GM19324 (cell line): ENCODE results near the gene IQGAP2.
"Not testable (repeated sequence)": the region's sequence is repeated elsewhere in the genome, so short reads cannot be mapped to it uniquely, and the experiment has no call there.

Source experiments
- ATAC-seq: cut with Tn5 transposase; IDR thresholded peaks from one replicate; pipeline ENCODE4 v1.9.1; 2021; ENCODE audit warnings: mild to moderate bottlenecking, moderate library complexity; ENCODE audit not compliant: unreplicated experiment, low FRiP score

IQGAP2 gene

DNA sequence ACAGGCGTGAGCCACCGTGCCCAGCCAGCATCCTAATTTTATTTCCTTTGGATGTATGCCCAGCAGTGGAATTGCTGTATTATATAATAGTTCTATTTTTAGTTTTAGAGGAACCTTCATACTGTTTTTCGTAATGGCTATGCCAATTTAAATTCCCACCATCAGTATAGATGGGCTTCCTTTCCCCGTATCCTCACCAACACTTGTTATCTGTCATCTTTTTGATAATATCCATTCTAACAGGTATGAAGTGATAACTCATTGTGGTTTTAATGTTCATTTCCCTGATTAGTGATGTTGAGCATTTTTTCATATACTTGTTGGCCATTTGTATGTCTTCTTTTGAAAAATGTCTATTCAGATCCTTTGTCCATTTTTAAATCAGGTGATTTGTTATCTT lies 325.9 kb downstream of the IQGAP2 start:
- no peak for ATAC-seq

DNA sequence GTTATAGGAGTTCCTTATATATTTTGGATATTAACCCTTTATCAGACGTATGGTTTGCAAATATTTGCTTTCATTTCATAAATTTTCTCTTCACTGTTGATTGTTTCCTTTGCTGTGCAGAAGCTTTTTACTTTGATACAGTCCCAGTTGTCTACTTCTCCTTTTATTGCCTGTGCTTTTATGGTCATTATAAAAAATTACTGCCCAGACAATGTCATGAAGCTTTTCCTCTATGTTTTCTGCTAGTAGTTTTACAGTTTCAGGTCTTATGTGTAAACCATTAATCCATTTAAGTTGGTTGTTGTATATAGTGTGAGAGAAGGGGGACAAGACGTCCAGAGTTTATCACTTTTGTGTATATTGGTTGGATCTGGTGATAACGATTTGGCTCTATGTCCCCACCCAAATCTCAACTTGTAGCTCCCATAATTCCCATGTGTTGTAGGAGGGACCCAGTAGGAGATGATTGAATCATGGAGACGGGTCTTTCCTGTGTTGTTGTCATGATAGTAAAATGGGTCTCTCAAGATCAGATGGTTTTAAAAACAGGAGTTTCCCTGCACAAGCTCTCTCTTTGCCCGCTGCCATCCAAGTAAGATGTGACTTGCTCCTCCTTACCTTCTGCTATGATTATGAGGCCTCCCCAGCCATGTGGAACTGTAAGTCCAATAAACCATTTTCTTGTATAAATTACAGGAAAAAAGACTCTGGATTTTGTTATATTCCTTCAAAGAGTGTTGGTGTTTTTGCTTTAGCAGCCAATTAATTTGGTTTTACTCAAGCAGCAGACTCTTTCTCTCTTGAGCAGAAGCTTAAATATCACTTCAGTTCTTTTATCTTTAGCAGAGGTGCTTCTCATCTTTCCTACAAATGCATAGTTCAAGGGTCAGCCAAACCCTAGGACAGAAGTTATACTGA lies 326.5 kb downstream of the IQGAP2 start:
- no peak for ATAC-seq

- ATAC-seq, result peak; percentile 14
Measured at GRCh38 chr5:76732405-76733048, 329.4 kb downstream of the IQGAP2 start.

DNA sequence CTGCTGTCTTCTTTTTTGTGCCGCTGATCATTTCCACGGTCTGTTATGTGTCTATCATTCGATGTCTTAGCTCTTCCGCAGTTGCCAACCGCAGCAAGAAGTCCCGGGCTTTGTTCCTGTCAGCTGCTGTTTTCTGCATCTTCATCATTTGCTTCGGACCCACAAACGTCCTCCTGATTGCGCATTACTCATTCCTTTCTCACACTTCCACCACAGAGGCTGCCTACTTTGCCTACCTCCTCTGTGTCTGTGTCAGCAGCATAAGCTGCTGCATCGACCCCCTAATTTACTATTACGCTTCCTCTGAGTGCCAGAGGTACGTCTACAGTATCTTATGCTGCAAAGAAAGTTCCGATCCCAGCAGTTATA lies 329.9 kb downstream of the IQGAP2 start:
- ATAC-seq, result peak; percentile 80

DNA sequence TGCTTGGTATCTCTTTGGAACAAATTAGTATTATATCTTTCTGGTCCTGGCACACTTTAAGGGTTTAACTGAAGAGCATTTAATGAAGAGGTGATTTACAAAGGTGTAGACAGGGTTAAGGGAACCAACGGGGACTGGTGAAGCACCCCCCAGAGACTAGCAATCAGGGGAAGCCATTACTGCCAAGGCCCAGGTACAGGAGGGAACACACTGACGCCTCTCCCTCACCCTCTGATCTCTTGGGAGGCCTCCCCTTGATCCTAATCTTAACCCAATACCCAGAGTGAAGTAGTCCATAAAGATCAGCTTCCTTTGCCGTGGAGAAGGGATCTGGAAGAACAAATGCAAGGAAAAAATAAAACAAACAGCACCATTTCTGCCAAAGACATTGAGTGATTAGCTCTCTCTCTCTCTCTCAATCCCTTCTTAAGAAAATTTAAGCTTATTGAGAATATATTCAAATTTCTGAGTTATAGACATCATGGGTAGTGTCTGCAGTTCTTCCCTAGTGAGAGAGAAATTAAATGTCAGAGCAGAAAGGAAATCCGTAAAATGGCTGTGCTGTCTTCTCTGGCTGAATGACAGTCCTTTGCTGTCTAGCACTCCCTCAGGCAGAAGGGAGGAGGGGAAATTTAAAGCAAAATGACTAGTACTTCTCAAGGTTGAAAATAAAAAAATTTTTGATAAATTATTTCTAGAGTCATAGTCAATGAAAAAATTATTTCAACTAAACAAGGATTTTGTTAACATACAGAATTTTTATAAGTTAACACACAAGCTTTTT lies 332.9 kb downstream of the IQGAP2 start:
- no peak for ATAC-seq

GRCh38 chr5:76736679-76737556 lies 333.8 kb downstream of the IQGAP2 start:
- no peak for ATAC-seq

- ATAC-seq, result no peak
Measured at GRCh38 chr5:76737846-76738245, 334.8 kb downstream of the IQGAP2 start.

DNA sequence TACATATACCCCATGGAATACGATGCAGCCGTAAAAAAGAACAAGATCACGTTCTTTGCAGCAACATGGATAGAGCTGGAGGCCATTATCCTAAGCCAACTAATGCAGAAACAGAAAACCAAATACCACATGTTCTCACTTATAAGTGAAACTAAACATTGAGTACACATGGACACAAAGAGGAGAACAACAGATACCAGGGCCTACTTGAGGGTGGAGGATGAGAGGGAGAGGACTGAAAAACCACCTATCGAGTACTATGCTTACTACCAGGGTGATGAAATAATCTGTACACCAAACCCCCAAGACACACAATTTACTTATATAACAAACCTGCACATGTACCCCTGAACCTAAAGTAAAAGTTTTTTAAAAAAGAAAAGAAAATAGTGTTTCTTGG lies 338.4 kb downstream of the IQGAP2 start:
- not testable (repeated sequence) for ATAC-seq

DNA sequence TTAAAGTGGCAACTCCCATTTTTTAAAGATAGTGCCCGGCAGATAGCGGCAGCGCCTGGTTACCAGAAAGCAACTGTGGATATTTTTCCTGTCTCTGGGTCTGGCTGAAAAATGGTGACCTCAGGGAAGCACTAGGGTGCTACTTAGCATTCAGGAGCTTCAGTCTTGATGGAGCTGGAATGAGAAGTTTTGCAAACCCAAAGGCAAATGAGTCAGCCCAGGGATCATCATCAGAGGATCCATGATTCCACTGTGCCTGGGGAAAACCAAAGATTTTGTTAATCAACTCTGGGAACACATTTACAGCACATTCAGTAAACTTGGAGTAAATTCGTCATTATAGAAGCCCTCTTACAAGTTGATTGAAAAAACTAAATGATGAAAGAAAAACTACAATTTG lies 339.5 kb downstream of the IQGAP2 start:
- no peak for ATAC-seq

- no peak for ATAC-seq
Measured at GRCh38 chr5:76744632-76745031, 341.5 kb downstream of the IQGAP2 start.

- ATAC-seq, result no peak
Measured at GRCh38 chr5:76745670-76746069, 342.6 kb downstream of the IQGAP2 start.

- no peak for ATAC-seq
Measured at GRCh38 chr5:76746677-76747076, 343.6 kb downstream of the IQGAP2 start.

DNA sequence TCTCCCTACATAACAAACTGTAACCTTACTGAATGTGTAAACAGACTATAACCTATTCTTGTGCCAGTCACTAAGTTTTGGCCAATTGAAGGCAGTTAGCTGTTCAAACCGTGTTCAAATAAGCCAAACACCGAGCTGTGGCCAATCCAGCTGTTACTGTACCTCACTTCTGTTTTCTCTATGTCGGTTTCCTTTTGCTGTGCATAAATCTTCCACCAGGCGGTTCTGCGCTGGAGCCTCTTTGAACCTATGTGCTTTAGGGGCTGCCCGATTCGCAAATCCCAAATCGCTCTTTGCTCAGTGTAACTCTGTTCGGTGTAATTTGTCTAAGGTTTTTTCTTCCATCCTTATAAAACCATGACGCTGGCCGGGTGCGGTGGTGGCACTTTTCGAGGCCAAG lies 344.6 kb downstream of the IQGAP2 start:
- no peak for ATAC-seq

DNA sequence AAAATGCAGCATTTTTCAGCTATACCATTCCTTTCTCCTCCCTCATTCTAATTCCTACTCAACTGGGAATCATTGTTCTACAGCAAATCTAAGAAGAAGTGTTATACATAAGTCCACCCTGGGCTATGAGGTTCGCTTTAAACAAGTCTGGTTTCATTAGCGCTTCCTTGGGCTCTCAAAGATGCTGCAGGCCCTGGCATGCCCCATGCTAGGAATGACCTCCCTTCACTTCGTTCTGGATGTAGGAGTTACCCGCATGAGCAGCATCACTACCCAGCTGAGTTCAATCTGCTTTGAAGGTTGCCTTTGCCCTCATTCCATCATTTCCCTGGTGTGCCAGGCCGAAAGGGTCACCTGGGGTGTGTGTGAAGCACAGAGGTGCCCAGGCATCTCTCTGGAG lies 348.2 kb downstream of the IQGAP2 start:
- no peak for ATAC-seq

DNA sequence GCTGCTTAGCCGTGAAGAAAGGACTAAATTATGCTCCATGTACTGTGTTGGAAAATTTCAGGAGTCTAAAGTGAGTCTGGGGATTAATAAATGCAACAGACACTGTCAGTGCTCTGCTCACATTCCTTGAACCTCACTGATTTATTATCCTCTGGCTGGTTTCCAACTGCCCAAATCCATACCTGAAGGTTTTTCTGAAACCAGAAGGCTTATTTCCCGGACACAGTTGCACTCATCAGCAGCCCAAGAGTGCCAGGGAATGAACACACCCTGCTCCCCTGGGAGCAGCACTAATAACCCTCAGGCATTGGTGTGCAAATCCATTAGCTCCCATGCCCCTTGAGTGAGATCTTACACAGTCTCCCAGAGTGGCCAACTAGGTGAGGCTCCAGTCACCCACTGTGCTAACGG lies 351.6 kb downstream of the IQGAP2 start:
- ATAC-seq, result no peak

DNA sequence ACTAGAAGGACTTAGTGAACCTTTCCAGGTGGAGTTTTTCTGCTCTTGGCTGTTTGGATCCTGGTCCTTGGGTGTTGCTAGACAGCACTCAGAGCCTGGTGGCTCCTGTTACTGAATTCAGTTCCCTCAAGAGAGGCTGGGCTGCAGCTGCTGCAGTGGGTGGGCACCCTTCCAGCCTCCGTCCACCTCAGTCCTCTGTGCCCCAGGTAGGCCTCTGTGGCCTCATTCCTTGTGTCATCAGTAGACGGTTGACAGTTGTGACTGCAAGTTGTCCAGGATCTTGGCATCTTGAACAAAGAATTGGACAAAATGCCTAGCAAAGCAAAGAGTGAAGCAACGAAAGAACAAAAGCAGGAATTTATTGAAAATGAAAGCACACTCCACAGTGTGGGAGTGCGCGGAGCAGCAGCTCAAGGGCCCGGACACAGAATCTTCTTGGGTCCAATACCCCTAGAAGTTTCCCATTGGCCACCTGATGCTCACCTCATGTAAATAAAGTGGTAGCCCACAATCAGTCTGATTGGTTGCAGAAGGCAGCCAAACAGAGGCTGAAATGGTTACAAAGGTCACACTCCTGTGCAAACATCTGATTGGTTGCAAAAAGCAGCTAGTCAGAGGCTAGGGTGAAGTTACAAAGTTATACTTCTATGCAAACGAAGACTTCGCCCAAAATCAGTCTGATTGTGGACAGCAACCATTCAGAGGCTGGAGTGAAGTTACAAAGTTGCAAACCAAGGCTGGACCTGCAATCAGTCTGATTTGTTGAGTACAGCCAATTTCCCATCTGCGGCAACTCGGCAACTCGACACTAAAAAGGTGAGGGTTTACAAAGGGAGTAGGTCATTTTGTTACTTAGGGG lies 352.9 kb downstream of the IQGAP2 start:
- ATAC-seq, result no peak

- ATAC-seq, result no peak
Measured at GRCh38 chr5:76757049-76757448, 354.0 kb downstream of the IQGAP2 start.
